ENCODE data around the gene ZZZ3.

DNA sequence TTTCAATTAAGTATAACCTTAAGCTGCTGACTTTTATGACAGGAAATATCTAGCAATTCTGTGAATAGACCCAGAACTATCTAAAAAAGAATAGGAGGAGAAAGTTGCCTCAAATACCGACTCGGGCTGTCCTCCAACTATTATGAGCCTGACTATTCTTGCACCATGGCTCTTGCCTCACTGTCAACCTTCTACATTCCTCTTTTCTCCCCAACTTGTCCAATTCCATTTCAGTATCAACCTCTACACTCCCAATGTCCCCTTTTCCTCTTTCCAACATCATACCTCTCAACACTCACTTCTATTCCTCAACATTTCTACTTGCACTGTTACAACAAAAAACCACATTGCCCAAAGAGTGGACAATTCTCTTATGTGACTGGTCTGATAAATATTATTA, 2.3 kb downstream of the ZZZ3 start:
- TF ChIP-seq, protein P1, sequence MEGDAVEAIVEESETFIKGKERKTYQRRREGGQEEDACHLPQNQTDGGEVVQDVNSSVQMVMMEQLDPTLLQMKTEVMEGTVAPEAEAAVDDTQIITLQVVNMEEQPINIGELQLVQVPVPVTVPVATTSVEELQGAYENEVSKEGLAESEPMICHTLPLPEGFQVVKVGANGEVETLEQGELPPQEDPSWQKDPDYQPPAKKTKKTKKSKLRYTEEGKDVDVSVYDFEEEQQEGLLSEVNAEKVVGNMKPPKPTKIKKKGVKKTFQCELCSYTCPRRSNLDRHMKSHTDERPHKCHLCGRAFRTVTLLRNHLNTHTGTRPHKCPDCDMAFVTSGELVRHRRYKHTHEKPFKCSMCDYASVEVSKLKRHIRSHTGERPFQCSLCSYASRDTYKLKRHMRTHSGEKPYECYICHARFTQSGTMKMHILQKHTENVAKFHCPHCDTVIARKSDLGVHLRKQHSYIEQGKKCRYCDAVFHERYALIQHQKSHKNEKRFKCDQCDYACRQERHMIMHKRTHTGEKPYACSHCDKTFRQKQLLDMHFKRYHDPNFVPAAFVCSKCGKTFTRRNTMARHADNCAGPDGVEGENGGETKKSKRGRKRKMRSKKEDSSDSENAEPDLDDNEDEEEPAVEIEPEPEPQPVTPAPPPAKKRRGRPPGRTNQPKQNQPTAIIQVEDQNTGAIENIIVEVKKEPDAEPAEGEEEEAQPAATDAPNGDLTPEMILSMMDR (IDR thresholded peaks at IDR 0.05 in 4 of 5, conservative IDR thresholded peaks at IDR 0.05 in 1 of 5): no peak
- TF ChIP-seq POLR2A (IDR thresholded peaks at IDR 0.05): no peak
